Neutrophil (primary cell): Measurements from ENCODE around the gene LRRC51.

Experiments used
- H3K27ac ChIP-seq: fragments of 200-600 bp; sonication (generic); 2 replicates; pipeline ENCODE4 v1.5.1; 2016; ENCODE audit warnings: mild to moderate bottlenecking, moderate library complexity
- H3K27me3 ChIP-seq: fragments of 200-600 bp; sonication (generic); 2 replicates; pipeline ENCODE4 v1.6.0; 2016; ENCODE audit warnings: mild to moderate bottlenecking
- H3K36me3 ChIP-seq: fragments of 200-600 bp; sonication (generic); 2 replicates; pipeline ENCODE4 v1.5.1; 2017
- H3K4me1 ChIP-seq, 2 experiments: fragments of 200-600 bp in 1 of 2; sonication (generic) in 1 of 2; 1 replicate in 1 of 2; 2 replicates in 1 of 2; pipeline versions ENCODE4 v1.5.1 to v1.6.1; 2013 to 2016; ENCODE audit warnings: low read depth in 1 of 2, low read length in 1 of 2, mild to moderate bottlenecking in 1 of 2, moderate library complexity in 1 of 2; ENCODE audit not compliant: control insufficient read depth in 1 of 2, insufficient read depth in 1 of 2
- H3K4me3 ChIP-seq, 2 experiments: fragments of 200-600 bp in 1 of 2; sonication (generic) in 1 of 2; 1 replicate in 1 of 2; 2 replicates in 1 of 2; pipeline ENCODE4 v1.5.1; 2013 to 2016; ENCODE audit warnings: low read depth in 1 of 2, low read length in 1 of 2, mild to moderate bottlenecking in 1 of 2, moderate library complexity in 1 of 2
- H3K9me3 ChIP-seq: fragments of 200-600 bp; sonication (generic); 2 replicates; pipeline ENCODE4 v1.5.1; 2016
- TF ChIP-seq, protein P1 (sequence below): fragments of 200-600 bp; sonication (generic); IDR thresholded peaks from 2 replicates; pipeline ENCODE4 v1.5.1; 2016; ENCODE audit warnings: antibody characterized with exemption

Gene LRRC51

DNA sequence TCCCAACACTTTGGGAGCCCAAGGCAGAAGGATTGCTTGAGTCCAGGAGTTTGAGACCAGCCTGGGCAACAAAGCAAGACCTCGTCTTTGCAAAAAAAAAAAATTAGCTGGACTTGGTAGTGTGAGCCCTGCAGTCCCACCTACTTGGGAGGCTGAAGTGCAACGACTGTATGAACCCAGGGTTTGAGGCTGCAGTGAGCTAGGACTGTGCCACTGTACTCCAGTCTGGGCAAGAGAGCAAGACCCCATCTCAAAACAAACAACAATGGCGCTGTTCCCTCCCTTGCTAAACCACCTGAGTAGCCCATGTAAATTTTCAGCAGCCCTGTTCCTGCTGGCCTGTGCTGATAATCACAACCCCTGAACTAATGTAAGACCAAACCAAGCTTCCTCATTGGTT lies 19.4 kb downstream of the LRRC51 start:
- TF ChIP-seq, protein P1, sequence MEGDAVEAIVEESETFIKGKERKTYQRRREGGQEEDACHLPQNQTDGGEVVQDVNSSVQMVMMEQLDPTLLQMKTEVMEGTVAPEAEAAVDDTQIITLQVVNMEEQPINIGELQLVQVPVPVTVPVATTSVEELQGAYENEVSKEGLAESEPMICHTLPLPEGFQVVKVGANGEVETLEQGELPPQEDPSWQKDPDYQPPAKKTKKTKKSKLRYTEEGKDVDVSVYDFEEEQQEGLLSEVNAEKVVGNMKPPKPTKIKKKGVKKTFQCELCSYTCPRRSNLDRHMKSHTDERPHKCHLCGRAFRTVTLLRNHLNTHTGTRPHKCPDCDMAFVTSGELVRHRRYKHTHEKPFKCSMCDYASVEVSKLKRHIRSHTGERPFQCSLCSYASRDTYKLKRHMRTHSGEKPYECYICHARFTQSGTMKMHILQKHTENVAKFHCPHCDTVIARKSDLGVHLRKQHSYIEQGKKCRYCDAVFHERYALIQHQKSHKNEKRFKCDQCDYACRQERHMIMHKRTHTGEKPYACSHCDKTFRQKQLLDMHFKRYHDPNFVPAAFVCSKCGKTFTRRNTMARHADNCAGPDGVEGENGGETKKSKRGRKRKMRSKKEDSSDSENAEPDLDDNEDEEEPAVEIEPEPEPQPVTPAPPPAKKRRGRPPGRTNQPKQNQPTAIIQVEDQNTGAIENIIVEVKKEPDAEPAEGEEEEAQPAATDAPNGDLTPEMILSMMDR, result no peak
- no peaks in the 10 kb centered on the region for H3K27me3 ChIP-seq
- peaks cover 39% of the 10 kb centered on the region for H3K36me3 ChIP-seq
- peak overlapping the region; percentile 24 to 78 for H3K4me3 ChIP-seq
- H3K9me3 ChIP-seq, result no peaks in the 10 kb centered on the region
- peak overlapping the region; percentile 95 for H3K27ac ChIP-seq
- H3K4me1 ChIP-seq, result peaks cover 57 to 66% of the 10 kb centered on the region in 2 experiments

DNA sequence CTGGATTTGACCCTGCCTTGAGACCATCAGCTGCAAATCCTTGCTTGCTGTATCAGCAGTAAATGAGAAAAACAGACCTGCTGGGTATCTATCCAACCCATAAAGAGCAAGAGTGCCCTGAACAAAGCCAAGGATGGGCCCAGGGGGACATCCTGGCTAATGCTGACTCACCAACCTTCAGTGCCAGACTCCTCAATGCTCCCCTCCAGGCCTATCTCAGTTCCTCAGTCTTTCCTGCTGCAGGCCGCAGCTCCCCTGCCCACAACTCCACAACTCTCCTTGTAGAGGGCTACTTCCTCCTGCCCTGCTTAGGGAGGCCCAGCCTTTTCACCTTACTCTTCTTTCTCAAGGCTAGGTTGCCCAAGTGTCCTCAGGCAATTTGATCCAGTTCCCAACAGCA lies 19.8 kb downstream of the LRRC51 start:
- Histone ChIP-seq H3K36me3 (peaks cover 36% of the 10 kb centered on the region), H3K27ac (peak overlapping the region; percentile 95), H3K4me3 (peak overlapping the region; percentile 24 to 78), H3K9me3 (no peaks in the 10 kb centered on the region), H3K27me3 (no peaks in the 10 kb centered on the region), H3K4me1 (peaks cover 57 to 66% of the 10 kb centered on the region in 2 experiments)
- TF ChIP-seq, protein P1, result no peak

DNA sequence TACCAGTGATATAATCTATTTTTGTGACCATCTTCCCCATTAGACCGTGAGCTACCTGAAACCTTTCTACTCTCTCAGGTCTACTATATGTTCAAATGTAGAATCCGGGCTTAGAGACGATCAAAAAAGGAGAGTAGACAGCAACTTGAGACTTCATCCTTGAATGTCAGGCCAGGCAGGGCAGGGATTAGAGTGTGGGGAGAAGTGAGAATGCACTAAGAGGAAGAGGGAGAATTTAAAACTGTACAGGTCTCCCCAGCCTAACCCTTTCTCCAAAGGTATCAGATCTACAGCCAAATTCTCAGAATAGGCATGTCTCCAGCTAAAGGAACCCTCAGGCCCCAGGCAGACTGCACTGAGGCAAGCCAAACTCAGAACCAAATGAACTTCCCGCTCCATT lies 21.5 kb downstream of the LRRC51 start:
- Histone ChIP-seq H3K27me3 (no peaks in the 10 kb centered on the region), H3K4me3 (peak overlapping the region; percentile 66 to 78), H3K27ac (peak overlapping the region; percentile 95), H3K4me1 (peaks cover 57 to 65% of the 10 kb centered on the region in 2 experiments), H3K36me3 (peaks cover 20% of the 10 kb centered on the region), H3K9me3 (no peaks in the 10 kb centered on the region)
- TF ChIP-seq, protein P1, result no peak

DNA sequence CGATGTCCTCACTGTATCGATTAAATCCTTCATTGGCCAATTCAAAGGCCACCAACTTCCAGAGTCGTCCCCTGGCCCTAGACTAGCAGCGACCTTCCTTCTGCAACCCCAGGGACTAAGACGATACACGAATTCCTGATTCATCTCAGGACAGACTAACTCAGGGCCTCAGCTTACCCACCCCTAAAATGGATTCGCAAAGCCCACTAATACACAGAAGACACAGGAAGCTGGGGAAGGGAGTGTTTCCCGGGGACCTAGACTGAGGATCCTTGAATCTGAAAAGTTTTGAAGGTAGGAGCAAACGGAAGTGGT lies 21.9 kb downstream of the LRRC51 start:
- H3K4me3 ChIP-seq, result peak overlapping the region; percentile 66 to 78
- H3K36me3 ChIP-seq, result peaks cover 16% of the 10 kb centered on the region
- no peaks in the 10 kb centered on the region for H3K27me3 ChIP-seq
- no peaks in the 10 kb centered on the region for H3K9me3 ChIP-seq
- H3K4me1 ChIP-seq, result peaks cover 57 to 62% of the 10 kb centered on the region in 2 experiments
- TF ChIP-seq, protein P1, result no peak
- peak overlapping the region; percentile 95 for H3K27ac ChIP-seq

DNA sequence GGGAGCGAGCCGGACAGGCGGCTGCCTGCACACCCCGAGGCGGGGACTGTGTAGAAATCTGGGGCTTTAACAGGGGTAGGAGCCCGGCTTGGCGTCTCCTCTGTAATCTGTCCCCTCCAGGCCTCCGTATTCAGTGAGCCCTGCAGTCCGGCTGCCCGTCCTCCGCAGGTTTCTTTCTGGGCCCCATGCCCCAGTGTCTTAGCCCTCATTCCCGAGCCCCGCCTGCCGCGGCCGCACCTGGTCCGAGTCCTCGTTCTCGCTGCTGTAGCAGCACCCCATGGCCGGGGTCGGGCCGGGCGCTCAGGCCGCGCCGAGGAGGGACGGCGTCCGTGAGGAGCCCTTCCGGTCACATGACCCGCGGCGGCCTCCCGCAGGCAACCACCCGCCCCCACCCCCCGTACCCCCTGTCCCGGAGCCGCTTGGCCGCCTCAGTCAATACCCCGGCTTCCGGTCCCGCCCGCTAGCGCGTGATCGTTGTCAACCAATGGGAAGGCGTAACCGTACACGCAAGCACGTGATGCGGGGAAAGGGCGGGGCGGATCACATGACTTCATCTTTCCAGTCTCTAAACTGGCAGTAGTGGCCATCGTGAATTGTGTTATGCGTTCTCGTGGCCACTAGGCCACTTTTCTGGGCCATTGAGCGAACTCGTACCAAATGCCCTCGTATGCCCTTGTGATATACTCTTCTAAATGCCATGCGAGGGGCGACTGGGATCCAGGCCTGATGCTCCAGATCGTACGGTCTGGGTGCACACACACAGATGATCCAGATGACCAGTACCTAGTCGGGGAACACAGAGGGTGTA lies 22.5 kb downstream of the LRRC51 start, which contains the start of gene LAMTOR1:
Gene LAMTOR1, minus strand, starts transcription at position 352 of the 808 bp plus-strand sequence. Its CDS starts 73 bp downstream, at position 279.
- TF ChIP-seq, protein P1, result peak; percentile 97
- Histone ChIP-seq H3K36me3 (peaks cover 10% of the 10 kb centered on the region), H3K9me3 (no peaks in the 10 kb centered on the region), H3K27ac (peak within 1 kb of the TSS; percentile 95), H3K4me3 (peak within 1 kb of the TSS; percentile 66 to 78), H3K4me1 (peaks cover 56 to 57% of the 10 kb centered on the region in 2 experiments), H3K27me3 (no peaks in the 10 kb centered on the region)
